ENCODE results near the gene LVRN.

DNA sequence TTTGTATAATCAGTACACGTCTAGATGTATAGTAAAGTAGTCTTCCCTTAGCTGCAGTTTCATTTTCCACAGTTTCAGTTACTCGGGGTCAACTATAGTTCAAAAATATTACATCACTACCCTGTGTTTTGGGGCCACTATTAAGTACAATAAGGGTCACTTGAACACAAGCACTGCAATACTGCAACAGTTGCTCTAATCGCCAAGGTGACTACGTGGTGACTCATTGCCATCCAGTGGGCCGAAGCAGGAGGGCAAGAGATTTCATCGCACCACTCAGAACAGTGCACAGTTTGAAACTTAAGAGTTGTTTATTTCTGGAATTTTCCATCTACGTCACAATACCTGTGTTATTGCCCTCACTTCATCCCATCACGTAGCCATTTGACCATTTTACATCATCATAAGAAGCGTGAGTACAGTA lies 69.8 kb downstream of the LVRN start, which contains the start of gene ARL14EPL:
- TF ChIP-seq, protein P1, sequence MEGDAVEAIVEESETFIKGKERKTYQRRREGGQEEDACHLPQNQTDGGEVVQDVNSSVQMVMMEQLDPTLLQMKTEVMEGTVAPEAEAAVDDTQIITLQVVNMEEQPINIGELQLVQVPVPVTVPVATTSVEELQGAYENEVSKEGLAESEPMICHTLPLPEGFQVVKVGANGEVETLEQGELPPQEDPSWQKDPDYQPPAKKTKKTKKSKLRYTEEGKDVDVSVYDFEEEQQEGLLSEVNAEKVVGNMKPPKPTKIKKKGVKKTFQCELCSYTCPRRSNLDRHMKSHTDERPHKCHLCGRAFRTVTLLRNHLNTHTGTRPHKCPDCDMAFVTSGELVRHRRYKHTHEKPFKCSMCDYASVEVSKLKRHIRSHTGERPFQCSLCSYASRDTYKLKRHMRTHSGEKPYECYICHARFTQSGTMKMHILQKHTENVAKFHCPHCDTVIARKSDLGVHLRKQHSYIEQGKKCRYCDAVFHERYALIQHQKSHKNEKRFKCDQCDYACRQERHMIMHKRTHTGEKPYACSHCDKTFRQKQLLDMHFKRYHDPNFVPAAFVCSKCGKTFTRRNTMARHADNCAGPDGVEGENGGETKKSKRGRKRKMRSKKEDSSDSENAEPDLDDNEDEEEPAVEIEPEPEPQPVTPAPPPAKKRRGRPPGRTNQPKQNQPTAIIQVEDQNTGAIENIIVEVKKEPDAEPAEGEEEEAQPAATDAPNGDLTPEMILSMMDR (IDR thresholded peaks at IDR 0.05), result peak in 3 of 6 experiments; percentile 24 to 47 (median 31)
- TF ChIP-seq POLR2A (IDR thresholded peaks at IDR 0.05) (no peak), POLR2AphosphoS5 (IDR thresholded peaks at IDR 0.05) (peak; percentile 45 to 50)
